HG03558 (cell line): ENCODE results near the gene NISCH.

Experiments used
- ATAC-seq: cut with Tn5 transposase; IDR thresholded peaks from one replicate; pipeline ENCODE4 v1.9.1; 2021; ENCODE audit warnings: moderate number of reproducible peaks; ENCODE audit not compliant: unreplicated experiment; ENCODE audit errors: extremely low read depth

Gene NISCH

GRCh38 chr3:52533623-52534280 lies 78.3 kb downstream of the NISCH start, which contains the start of gene NT5DC2:
NT5DC2 (minus strand) TSS chr3:52533857; CDS start chr3:52533737, 120 bp downstream.
- no peak for ATAC-seq

DNA sequence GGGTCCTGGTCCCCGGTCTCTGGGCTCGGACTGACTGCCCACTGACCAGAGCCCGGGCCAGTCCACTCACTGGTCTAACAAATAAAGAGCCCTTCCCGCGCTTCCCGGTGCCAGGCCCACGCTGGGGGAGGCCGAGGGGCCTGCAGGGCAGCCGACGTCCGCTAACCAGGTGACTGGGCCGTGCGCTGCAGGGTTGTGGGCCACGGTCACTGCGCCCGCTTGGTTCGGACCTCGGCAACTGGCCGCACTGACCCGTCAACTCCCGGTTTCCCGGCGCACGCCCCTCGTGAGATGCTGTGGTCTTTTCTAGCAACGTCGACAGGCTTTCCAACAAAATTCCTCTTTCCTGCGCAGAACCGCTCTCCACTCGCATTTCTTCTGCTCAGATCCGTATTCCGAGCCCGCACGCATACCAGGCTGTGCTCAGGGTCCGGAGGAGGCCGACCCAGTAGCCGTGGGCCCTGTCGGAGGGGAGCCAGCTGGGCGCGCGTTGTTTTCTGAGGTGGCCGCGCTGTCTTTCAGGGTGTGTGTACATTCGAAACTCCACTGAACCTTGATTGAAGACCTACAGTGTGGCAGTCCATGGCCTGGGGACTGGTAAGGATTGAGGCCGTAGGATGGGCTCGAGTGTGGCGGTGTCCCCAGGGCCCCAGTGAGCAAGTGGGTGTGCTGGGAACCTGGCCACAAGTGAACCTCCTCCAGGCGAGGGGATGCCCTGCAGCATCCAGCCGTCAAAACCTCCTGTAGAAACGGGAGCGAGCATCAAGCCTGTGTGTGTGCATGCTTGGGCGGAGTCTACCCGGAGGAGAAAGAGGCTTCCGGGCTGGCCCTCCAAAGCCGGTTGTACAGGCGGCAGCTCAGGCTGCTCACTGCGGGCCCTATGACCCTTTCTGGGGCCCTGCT lies 79.1 kb downstream of the NISCH start:
- no peak for ATAC-seq

- no peak for ATAC-seq
Observed at GRCh38 chr3:52535411-52536111, 80.2 kb downstream of the NISCH start.

DNA sequence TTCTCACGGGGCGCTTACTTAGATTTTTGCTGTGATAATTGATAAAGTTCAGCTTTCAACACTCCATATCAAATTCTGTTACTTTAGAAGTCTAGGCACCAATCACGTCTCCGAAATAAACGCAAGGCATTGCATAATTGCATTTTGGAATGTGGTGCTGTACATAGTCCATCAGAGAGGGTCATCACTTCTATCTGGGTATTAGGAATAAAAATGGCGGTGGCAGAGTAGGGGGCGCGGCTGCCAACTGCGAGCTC lies 80.6 kb downstream of the NISCH start:
- no peak for ATAC-seq

GRCh38 chr3:52536369-52537164 lies 81.2 kb downstream of the NISCH start, which contains the start of gene UQCC5:
UQCC5 (plus strand) TSS chr3:52536605; CDS start chr3:52536756, 151 bp downstream.
- peak; percentile 76 for ATAC-seq

DNA sequence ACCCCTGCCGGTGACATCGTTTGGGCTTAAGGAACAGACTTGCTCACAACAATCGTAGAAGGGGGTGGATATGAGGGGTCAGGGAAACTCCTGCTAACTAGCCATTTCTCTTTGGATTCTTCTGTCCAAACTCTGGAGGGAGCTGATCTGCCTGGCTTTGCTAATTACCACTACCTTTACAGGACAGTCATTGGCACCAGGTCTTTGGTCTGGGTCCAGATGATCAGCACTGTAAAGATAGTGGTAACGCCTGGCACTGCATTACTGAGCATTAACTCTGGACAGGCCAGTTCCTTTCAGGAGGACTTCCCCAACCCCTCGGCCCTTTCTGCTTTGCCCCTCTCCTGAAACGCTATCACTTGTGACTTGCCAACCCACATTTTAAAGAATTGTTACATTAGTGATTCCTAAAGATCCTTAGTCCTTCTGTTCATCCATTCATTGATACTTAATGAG lies 81.8 kb downstream of the NISCH start:
- ATAC-seq: no peak

GRCh38 chr3:52537726-52538421 lies 82.5 kb downstream of the NISCH start:
- no peak for ATAC-seq

- no peak for ATAC-seq
Observed at GRCh38 chr3:52539010-52539653, 83.7 kb downstream of the NISCH start.

- ATAC-seq: no peak
Observed at GRCh38 chr3:52541050-52541449, 85.6 kb downstream of the NISCH start.
